GM23338 (cell line): ENCODE measurements around the gene MTHFD2L. TPM values are rescaled to one million over a fixed set of nuclear protein-coding genes. Genes with fewer than 3 reads are reported as not detected.

Source experiments
- ATAC-seq: fragments of 200-7000 bp; cut with Tn5 transposase; 3 replicates; pipeline ENCODE4 v1.9.1; 2020
- DNase-seq: peaks from one replicate; pipeline ENCODE4 v3.0.0-alpha.2; 2015; ENCODE audit warnings: low spot score
- H2AFZ ChIP-seq: fragments of 200-600 bp; sonication (generic); 2 replicates; pipeline ENCODE4 v1.8.0; 2016; ENCODE audit warnings: antibody characterized with exemption, mild to moderate bottlenecking, moderate library complexity
- H3F3A ChIP-seq: fragments of 200-600 bp; sonication (generic); replicated peaks from 2 replicates; pipeline ENCODE4 v1.8.0; 2017; ENCODE audit warnings: antibody characterized with exemption, mixed run types, low read depth
- H3K27ac ChIP-seq: fragments of 200-600 bp; sonication (generic); 2 replicates; pipeline ENCODE4 v1.6.1; 2016; ENCODE audit warnings: low read depth
- H3K27me3 ChIP-seq: fragments of 200-600 bp; sonication (generic); 2 replicates; pipeline ENCODE4 v1.8.0; 2016; ENCODE audit warnings: mild to moderate bottlenecking, mixed run types, moderate library complexity; ENCODE audit not compliant: insufficient read depth
- H3K36me3 ChIP-seq: fragments of 200-600 bp; sonication (generic); 2 replicates; pipeline ENCODE4 v1.8.0; 2016; ENCODE audit warnings: mild to moderate bottlenecking; ENCODE audit not compliant: insufficient read depth
- H3K4me1 ChIP-seq: fragments of 200-600 bp; sonication (generic); 2 replicates; pipeline ENCODE4 v1.8.0; 2016; ENCODE audit warnings: mild to moderate bottlenecking, moderate library complexity; ENCODE audit not compliant: insufficient read depth
- H3K4me2 ChIP-seq: fragments of 200-600 bp; sonication (generic); 2 replicates; pipeline ENCODE4 v1.7.1; 2017; ENCODE audit warnings: mixed run types
- H3K4me3 ChIP-seq: fragments of 200-600 bp; sonication (generic); 2 replicates; pipeline ENCODE4 v1.6.1; 2016; ENCODE audit warnings: mixed run types
- H3K79me2 ChIP-seq: fragments of 200-600 bp; sonication (generic); replicated peaks from 2 replicates; pipeline ENCODE4 v1.8.0; 2017; ENCODE audit warnings: mild to moderate bottlenecking; ENCODE audit not compliant: insufficient read depth
- H3K9me2 ChIP-seq: fragments of 200-600 bp; sonication (generic); 2 replicates; pipeline ENCODE4 v1.8.0; 2017; ENCODE audit not compliant: insufficient read depth
- H4K20me1 ChIP-seq: fragments of 200-600 bp; sonication (generic); replicated peaks from 2 replicates; pipeline ENCODE4 v1.8.0; 2017; ENCODE audit warnings: mild to moderate bottlenecking; ENCODE audit not compliant: insufficient read depth
- H3K27ac Mint-ChIP-seq: 2 replicates; pipeline ENCODE4 v1.8.0; 2020; ENCODE audit warnings: inconsistent platforms, mild to moderate bottlenecking, moderate library complexity, mixed read lengths
- H3K27me3 Mint-ChIP-seq: 3 replicates; pipeline ENCODE4 v1.8.0; 2022; ENCODE audit warnings: low read depth, mild to moderate bottlenecking, moderate library complexity, mixed read lengths, inconsistent platforms; ENCODE audit not compliant: insufficient read depth, poor library complexity
- H3K36me3 Mint-ChIP-seq: 3 replicates; pipeline ENCODE4 v1.8.0; 2021; ENCODE audit warnings: low read depth, mild to moderate bottlenecking, inconsistent platforms, moderate library complexity, mixed read lengths
- H3K4me1 Mint-ChIP-seq: 3 replicates; pipeline ENCODE4 v1.8.0; 2020; ENCODE audit warnings: mild to moderate bottlenecking, inconsistent platforms, mixed read lengths
- H3K4me3 Mint-ChIP-seq: 3 replicates; pipeline ENCODE4 v1.8.0; 2021; ENCODE audit warnings: moderate library complexity, mild to moderate bottlenecking, inconsistent platforms, mixed read lengths
- H3K9me3 Mint-ChIP-seq: 3 replicates; pipeline ENCODE4 v1.8.0; 2020; ENCODE audit warnings: moderate library complexity, mild to moderate bottlenecking, inconsistent platforms, mixed read lengths
- CREB1 ChIP-seq: fragments of 250-450 bp; sonication (Bioruptor Pico); IDR thresholded peaks from 2 replicates; pipeline ENCODE4 v1.5.0; 2020; ENCODE audit warnings: low read depth, mild to moderate bottlenecking, moderate library complexity
- EZH2 ChIP-seq: fragments of 200-600 bp; sonication (generic); IDR thresholded peaks from one replicate; pipeline ENCODE4 v1.8.0; 2017; ENCODE audit warnings: antibody characterized with exemption, mild to moderate bottlenecking, low read depth; ENCODE audit not compliant: unreplicated experiment
- EZH2phosphoT487 ChIP-seq: fragments of 200-600 bp; sonication (generic); IDR thresholded peaks from one replicate; pipeline ENCODE4 v1.8.1; 2018; ENCODE audit warnings: antibody characterized with exemption; ENCODE audit not compliant: unreplicated experiment
- JUNB ChIP-seq: IDR thresholded peaks from one replicate; pipeline ENCODE4 v1.6.1; 2016; ENCODE audit warnings: antibody characterized with exemption; ENCODE audit not compliant: unreplicated experiment
- NANOG ChIP-seq: IDR thresholded peaks from 2 replicates; pipeline ENCODE4 v1.6.1; 2016; ENCODE audit warnings: antibody characterized with exemption, borderline replicate concordance
- POLR2AphosphoS5 ChIP-seq: IDR thresholded peaks from 2 replicates; pipeline ENCODE4 v1.6.1; 2016; ENCODE audit warnings: antibody characterized with exemption, low read depth
- ZNF114 ChIP-seq: fragments of 250-450 bp; sonication (Bioruptor Pico); IDR thresholded peaks from 2 replicates; pipeline ENCODE4 v1.5.0; 2020; ENCODE audit warnings: mild to moderate bottlenecking, moderate library complexity
- ZNF331 ChIP-seq: fragments of 250-450 bp; sonication (Bioruptor Pico); IDR thresholded peaks from 2 replicates; pipeline ENCODE4 v1.5.0; 2020; ENCODE audit warnings: low read depth, mild to moderate bottlenecking, moderate library complexity
- polyA plus RNA-seq: library from polyadenylated mRNA; unstranded; fragments of >200 nt; fragmentation: Nextera tagmentation; extraction: Ambion mirVana; gene quantifications from 2 replicates; pipeline ENCODE4 v1.2.1, GENCODE V29; 2016
- total RNA-seq: library from RNA; depleted of rRNA; stranded (reverse); fragments of >200 nt; shearing (Covaris generic); gene quantifications from 2 replicates; pipeline ENCODE4 v1.2.3, GENCODE V29; 2014
- TF ChIP-seq, protein P1 (sequence below): fragments of 250-450 bp; sonication (Bioruptor Pico); IDR thresholded peaks from 2 replicates; pipeline ENCODE4 v1.5.0; 2020; ENCODE audit warnings: mild to moderate bottlenecking, moderate library complexity
- TF ChIP-seq, protein P2 (sequence below), 2 experiments: fragments of 200-600 bp in 1 of 2; sonication (generic) in 1 of 2; conservative IDR thresholded peaks; 2 replicates each; pipeline versions ENCODE4 v1.5.1 to v1.6.1; 2016 to 2017; ENCODE audit warnings: antibody characterized with exemption in 2 of 2, low read depth in 2 of 2, mild to moderate bottlenecking in 2 of 2, moderate library complexity in 1 of 2
- TF ChIP-seq, protein P3 (sequence below): IDR thresholded peaks from one replicate; pipeline ENCODE4 v1.6.1; 2018; ENCODE audit warnings: antibody characterized with exemption; ENCODE audit not compliant: unreplicated experiment

MTHFD2L gene
- total and polyA plus RNA-seq, 2 experiments from 2014 or later, result 24.4 to 35.7 TPM

DNA sequence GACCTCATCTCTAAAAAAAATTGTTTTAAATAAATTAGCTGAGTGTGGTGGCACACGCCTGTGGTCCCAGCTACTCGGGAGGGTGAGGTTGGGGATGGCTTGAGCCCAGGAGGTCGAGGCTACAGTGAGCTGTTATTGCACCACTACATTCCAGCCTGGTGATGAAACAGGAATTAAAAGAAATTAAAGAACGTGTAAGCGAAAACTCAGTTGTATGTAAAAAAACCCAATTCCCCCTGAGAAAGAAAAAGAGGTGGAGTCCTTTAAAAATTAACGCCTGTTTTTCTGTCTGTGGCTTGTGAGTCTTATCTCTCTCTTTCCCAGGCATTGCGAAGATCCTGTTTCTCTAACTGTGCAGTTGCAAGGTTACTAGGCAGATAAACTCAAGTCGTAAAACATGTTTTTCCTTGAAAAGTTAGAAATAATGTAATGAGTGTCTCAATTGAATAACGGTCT is 172.4 kb downstream of the MTHFD2L start:
- Histone ChIP-seq H3K4me3 (no peak overlapping the region), H3K27me3 (no peaks in the 10 kb centered on the region), H4K20me1 (no peaks in the 10 kb centered on the region), H3K4me1 (0 out of 2 replicates have a peak, but pooled peaks cover 3% of the 10 kb centered on the region), H3K27ac (no peak overlapping the region), H3K9me2 (no peaks in the 10 kb centered on the region; the same call in 1 of the 2 replicates), H2AFZ (no peak overlapping the region), H3K4me2 (no peak overlapping the region), H3K36me3 (no peaks in the 10 kb centered on the region), H3K79me2 (no peaks in the 10 kb centered on the region), H3F3A (no peaks in the 10 kb centered on the region)
- no peak overlapping the region for H3K4me3 Mint-ChIP-seq
- ATAC-seq (no peak), DNase-seq (no peak)
- TF ChIP-seq NANOG (no peak), ZNF331 (CRISPR knock-in tag) (no peak)
- H3K27ac Mint-ChIP-seq, result no peak overlapping the region; the same call in 1 of the 2 replicates
- H3K36me3 Mint-ChIP-seq, result peaks cover 6% of the 10 kb centered on the region; the same call in 1 of the 3 replicates
- H3K9me3 Mint-ChIP-seq, result peaks cover 5% of the 10 kb centered on the region; the same call in 2 of the 3 replicates
- peaks cover 5% of the 10 kb centered on the region; the same call in 1 of the 3 replicates for H3K4me1 Mint-ChIP-seq
- H3K27me3 Mint-ChIP-seq, result no peaks in the 10 kb centered on the region

DNA sequence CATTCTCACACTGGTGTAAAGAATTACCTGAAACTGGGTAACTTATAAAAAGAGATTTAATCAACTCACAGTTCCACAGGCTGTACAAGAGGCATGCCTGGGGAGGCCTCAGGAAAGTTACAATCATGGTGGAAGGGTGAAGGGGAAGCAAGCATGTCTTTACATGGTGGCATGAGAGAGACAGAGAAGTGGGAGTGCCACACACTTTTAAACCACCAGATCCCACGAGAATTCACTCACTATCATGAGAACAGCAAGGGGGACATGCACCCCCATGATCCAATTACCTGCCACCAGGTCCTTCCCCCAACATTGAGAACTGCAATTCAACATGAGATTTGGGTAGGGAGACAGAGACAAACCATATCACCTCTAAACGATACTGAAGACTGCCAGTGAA is 173.3 kb downstream of the MTHFD2L start:
- DNase-seq (no peak), ATAC-seq (no peak)
- Mint-ChIP-seq H3K27ac (no peak overlapping the region; the same call in 1 of the 2 replicates), H3K36me3 (peaks cover 6% of the 10 kb centered on the region; the same call in 1 of the 3 replicates), H3K9me3 (peaks cover 5% of the 10 kb centered on the region; the same call in 2 of the 3 replicates), H3K4me1 (peaks cover 5% of the 10 kb centered on the region; the same call in 1 of the 3 replicates), H3K4me3 (no peak overlapping the region), H3K27me3 (no peaks in the 10 kb centered on the region)
- Histone ChIP-seq H2AFZ (peak overlapping the region; percentile 34; the same call in 1 of the 2 replicates), H3K79me2 (no peaks in the 10 kb centered on the region), H3K27ac (no peak overlapping the region), H3K4me1 (0 out of 2 replicates have a peak, but pooled peaks cover 3% of the 10 kb centered on the region), H3F3A (no peaks in the 10 kb centered on the region), H3K36me3 (no peaks in the 10 kb centered on the region), H4K20me1 (no peaks in the 10 kb centered on the region), H3K27me3 (no peaks in the 10 kb centered on the region), H3K9me2 (peaks cover 7% of the 10 kb centered on the region), H3K4me3 (no peak overlapping the region), H3K4me2 (no peak overlapping the region)
- TF ChIP-seq POLR2AphosphoS5 (no peak), CREB1 (no peak), JUNB (no peak), ZNF114 (CRISPR knock-in tag) (no peak), EZH2 (no peak), EZH2phosphoT487 (no peak)
- TF ChIP-seq, protein P1, sequence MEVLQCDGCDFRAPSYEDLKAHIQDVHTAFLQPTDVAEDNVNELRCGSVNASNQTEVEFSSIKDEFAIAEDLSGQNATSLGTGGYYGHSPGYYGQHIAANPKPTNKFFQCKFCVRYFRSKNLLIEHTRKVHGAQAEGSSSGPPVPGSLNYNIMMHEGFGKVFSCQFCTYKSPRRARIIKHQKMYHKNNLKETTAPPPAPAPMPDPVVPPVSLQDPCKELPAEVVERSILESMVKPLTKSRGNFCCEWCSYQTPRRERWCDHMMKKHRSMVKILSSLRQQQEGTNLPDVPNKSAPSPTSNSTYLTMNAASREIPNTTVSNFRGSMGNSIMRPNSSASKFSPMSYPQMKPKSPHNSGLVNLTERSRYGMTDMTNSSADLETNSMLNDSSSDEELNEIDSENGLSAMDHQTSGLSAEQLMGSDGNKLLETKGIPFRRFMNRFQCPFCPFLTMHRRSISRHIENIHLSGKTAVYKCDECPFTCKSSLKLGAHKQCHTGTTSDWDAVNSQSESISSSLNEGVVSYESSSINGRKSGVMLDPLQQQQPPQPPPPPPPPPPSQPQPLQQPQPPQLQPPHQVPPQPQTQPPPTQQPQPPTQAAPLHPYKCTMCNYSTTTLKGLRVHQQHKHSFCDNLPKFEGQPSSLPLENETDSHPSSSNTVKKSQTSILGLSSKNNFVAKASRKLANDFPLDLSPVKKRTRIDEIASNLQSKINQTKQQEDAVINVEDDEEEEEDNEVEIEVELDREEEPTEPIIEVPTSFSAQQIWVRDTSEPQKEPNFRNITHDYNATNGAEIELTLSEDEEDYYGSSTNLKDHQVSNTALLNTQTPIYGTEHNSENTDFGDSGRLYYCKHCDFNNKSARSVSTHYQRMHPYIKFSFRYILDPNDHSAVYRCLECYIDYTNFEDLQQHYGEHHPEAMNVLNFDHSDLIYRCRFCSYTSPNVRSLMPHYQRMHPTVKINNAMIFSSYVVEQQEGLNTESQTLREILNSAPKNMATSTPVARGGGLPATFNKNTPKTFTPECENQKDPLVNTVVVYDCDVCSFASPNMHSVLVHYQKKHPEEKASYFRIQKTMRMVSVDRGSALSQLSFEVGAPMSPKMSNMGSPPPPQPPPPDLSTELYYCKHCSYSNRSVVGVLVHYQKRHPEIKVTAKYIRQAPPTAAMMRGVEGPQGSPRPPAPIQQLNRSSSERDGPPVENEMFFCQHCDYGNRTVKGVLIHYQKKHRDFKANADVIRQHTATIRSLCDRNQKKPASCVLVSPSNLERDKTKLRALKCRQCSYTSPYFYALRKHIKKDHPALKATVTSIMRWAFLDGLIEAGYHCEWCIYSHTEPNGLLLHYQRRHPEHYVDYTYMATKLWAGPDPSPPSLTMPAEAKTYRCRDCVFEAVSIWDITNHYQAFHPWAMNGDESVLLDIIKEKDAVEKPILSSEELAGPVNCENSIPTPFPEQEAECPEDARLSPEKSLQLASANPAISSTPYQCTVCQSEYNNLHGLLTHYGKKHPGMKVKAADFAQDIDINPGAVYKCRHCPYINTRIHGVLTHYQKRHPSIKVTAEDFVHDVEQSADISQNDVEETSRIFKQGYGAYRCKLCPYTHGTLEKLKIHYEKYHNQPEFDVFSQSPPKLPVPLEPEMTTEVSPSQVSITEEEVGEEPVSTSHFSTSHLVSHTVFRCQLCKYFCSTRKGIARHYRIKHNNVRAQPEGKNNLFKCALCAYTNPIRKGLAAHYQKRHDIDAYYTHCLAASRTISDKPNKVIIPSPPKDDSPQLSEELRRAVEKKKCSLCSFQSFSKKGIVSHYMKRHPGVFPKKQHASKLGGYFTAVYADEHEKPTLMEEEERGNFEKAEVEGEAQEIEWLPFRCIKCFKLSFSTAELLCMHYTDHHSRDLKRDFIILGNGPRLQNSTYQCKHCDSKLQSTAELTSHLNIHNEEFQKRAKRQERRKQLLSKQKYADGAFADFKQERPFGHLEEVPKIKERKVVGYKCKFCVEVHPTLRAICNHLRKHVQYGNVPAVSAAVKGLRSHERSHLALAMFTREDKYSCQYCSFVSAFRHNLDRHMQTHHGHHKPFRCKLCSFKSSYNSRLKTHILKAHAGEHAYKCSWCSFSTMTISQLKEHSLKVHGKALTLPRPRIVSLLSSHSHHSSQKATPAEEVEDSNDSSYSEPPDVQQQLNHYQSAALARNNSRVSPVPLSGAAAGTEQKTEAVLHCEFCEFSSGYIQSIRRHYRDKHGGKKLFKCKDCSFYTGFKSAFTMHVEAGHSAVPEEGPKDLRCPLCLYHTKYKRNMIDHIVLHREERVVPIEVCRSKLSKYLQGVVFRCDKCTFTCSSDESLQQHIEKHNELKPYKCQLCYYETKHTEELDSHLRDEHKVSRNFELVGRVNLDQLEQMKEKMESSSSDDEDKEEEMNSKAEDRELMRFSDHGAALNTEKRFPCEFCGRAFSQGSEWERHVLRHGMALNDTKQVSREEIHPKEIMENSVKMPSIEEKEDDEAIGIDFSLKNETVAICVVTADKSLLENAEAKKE (CRISPR knock-in tag), result no peak
- TF ChIP-seq, protein P2, sequence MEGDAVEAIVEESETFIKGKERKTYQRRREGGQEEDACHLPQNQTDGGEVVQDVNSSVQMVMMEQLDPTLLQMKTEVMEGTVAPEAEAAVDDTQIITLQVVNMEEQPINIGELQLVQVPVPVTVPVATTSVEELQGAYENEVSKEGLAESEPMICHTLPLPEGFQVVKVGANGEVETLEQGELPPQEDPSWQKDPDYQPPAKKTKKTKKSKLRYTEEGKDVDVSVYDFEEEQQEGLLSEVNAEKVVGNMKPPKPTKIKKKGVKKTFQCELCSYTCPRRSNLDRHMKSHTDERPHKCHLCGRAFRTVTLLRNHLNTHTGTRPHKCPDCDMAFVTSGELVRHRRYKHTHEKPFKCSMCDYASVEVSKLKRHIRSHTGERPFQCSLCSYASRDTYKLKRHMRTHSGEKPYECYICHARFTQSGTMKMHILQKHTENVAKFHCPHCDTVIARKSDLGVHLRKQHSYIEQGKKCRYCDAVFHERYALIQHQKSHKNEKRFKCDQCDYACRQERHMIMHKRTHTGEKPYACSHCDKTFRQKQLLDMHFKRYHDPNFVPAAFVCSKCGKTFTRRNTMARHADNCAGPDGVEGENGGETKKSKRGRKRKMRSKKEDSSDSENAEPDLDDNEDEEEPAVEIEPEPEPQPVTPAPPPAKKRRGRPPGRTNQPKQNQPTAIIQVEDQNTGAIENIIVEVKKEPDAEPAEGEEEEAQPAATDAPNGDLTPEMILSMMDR (conservative IDR thresholded peaks at IDR 0.05; ENCODE audit: low read depth in 2 of 2), result no peak
- TF ChIP-seq, protein P3, sequence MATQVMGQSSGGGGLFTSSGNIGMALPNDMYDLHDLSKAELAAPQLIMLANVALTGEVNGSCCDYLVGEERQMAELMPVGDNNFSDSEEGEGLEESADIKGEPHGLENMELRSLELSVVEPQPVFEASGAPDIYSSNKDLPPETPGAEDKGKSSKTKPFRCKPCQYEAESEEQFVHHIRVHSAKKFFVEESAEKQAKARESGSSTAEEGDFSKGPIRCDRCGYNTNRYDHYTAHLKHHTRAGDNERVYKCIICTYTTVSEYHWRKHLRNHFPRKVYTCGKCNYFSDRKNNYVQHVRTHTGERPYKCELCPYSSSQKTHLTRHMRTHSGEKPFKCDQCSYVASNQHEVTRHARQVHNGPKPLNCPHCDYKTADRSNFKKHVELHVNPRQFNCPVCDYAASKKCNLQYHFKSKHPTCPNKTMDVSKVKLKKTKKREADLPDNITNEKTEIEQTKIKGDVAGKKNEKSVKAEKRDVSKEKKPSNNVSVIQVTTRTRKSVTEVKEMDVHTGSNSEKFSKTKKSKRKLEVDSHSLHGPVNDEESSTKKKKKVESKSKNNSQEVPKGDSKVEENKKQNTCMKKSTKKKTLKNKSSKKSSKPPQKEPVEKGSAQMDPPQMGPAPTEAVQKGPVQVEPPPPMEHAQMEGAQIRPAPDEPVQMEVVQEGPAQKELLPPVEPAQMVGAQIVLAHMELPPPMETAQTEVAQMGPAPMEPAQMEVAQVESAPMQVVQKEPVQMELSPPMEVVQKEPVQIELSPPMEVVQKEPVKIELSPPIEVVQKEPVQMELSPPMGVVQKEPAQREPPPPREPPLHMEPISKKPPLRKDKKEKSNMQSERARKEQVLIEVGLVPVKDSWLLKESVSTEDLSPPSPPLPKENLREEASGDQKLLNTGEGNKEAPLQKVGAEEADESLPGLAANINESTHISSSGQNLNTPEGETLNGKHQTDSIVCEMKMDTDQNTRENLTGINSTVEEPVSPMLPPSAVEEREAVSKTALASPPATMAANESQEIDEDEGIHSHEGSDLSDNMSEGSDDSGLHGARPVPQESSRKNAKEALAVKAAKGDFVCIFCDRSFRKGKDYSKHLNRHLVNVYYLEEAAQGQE, result no peak
